B cell (primary cell): ENCODE results near the gene RAB4A. TPM values are rescaled to one million over a fixed set of nuclear protein-coding genes. Genes with fewer than 3 reads are reported as not detected.

ENCODE experiments used
- ATAC-seq: fragments of 200-7000 bp; cut with Tn5 transposase; one replicate; pipeline ENCODE4 v1.10.0; 2021; ENCODE audit warnings: low read depth, mild to moderate bottlenecking, moderate number of reproducible peaks, moderate library complexity
- CTCF ChIA-PET: fragments of 350-600 bp; sonication (Branson Sonifier 250); formaldehyde crosslinking; loops from one replicate; lab custom pipeline; 2021; ENCODE audit warnings: antibody characterized with exemption, inconsistent platforms; lab: Charles Lee
- POLR2A ChIA-PET: fragments of 350-600 bp; sonication (Branson Sonifier 250); formaldehyde crosslinking; loops from one replicate; lab custom pipeline; 2021; ENCODE audit warnings: antibody characterized with exemption; lab: Charles Lee
- DNase-seq: peaks from one replicate; pipeline ENCODE4 v3.0.0; 2013
- H2AFZ ChIP-seq: 2 replicates; pipeline ENCODE4 v1.6.1; 2012; ENCODE audit warnings: mild to moderate bottlenecking, low read depth, low read length; ENCODE audit not compliant: insufficient read depth, poor library complexity, severe bottlenecking
- H3K27ac ChIP-seq, 2 donors: 1 replicate in 1 of 2; 2 replicates in 1 of 2; pipeline ENCODE4 v1.5.1; 2012 to 2013; ENCODE audit warnings: low read length in 2 of 2, mild to moderate bottlenecking in 2 of 2, moderate library complexity in 1 of 2
- H3K27me3 ChIP-seq, 4 experiments: fragments of 200-600 bp in 1 of 4; sonication (generic) in 1 of 4; replicated peaks in 1 of 4; 1 replicate in 2 of 4; 2 replicates in 2 of 4; pipeline versions ENCODE4 v1.6.1 to v1.7.0; 2013 to 2016; ENCODE audit warnings: low read length in 3 of 4, mild to moderate bottlenecking in 2 of 4, mixed read lengths in 1 of 4, moderate library complexity in 1 of 4; ENCODE audit not compliant: insufficient read depth in 4 of 4, control insufficient read depth in 3 of 4; ENCODE audit errors: control extremely low read depth in 1 of 4
- H3K36me3 ChIP-seq, 2 experiments: replicated peaks in 1 of 2; 1 replicate in 1 of 2; 2 replicates in 1 of 2; pipeline versions ENCODE4 v1.6.1 to v1.7.1; 2013; ENCODE audit warnings: low read length in 1 of 2; ENCODE audit not compliant: insufficient read depth in 2 of 2, control insufficient read depth in 1 of 2; ENCODE audit errors: control extremely low read depth in 1 of 2, extremely low read depth in 1 of 2
- H3K4me1 ChIP-seq, 2 donors: fragments of 200-600 bp in 1 of 2; sonication (generic) in 1 of 2; 1 replicate in 1 of 2; 2 replicates in 1 of 2; pipeline versions ENCODE4 v1.5.1 to v1.6.1; 2013 to 2017; ENCODE audit warnings: low read length in 2 of 2; ENCODE audit not compliant: control insufficient read depth in 2 of 2, insufficient read depth in 2 of 2
- H3K4me2 ChIP-seq: replicated peaks from 2 replicates; pipeline ENCODE3; 2012; ENCODE audit warnings: mild to moderate bottlenecking, low read depth, low read length; ENCODE audit not compliant: poor library complexity, severe bottlenecking
- H3K4me3 ChIP-seq, 5 experiments: fragments of 200-600 bp in 1 of 5; sonication (generic) in 1 of 5; 1 replicate in 3 of 5; 2 replicates in 2 of 5; pipeline versions ENCODE4 v1.5.1 to v1.7.0; 2011 to 2016; ENCODE audit warnings: low read length in 4 of 5, mild to moderate bottlenecking in 4 of 5, low read depth in 2 of 5, control low read depth in 1 of 5, moderate library complexity in 1 of 5; ENCODE audit not compliant: insufficient read depth in 1 of 5; ENCODE audit errors: control extremely low read depth in 1 of 5, extremely low read depth in 1 of 5
- H3K79me2 ChIP-seq: fragments of 200-600 bp; sonication (generic); one replicate; pipeline ENCODE4 v1.6.0; 2016; ENCODE audit warnings: low read length; ENCODE audit not compliant: control insufficient read depth, insufficient read depth
- H3K9ac ChIP-seq: fragments of 200-600 bp; sonication (generic); 2 replicates; pipeline ENCODE4 v1.6.1; 2017; ENCODE audit warnings: mild to moderate bottlenecking, low read length, moderate library complexity
- H3K9me3 ChIP-seq, 3 donors: one replicate each; pipeline versions ENCODE4 v1.6.1 to v1.7.1; 2013; ENCODE audit warnings: low read length in 2 of 3; ENCODE audit not compliant: control insufficient read depth in 2 of 3, insufficient read depth in 1 of 3; ENCODE audit errors: control extremely low read depth in 1 of 3
- H4K20me1 ChIP-seq: 2 replicates; pipeline ENCODE4 v1.6.0; 2012; ENCODE audit warnings: mild to moderate bottlenecking, low read length; ENCODE audit not compliant: insufficient read depth, control insufficient read depth, poor library complexity, severe bottlenecking
- H3K27ac Mint-ChIP-seq: one replicate; pipeline ENCODE4 v1.8.0; 2021; ENCODE audit warnings: mixed read lengths
- H3K27me3 Mint-ChIP-seq: one replicate; pipeline ENCODE4 v1.8.0; 2021; ENCODE audit warnings: mixed read lengths
- H3K4me1 Mint-ChIP-seq: one replicate; pipeline ENCODE4 v1.8.0; 2021; ENCODE audit warnings: mixed read lengths
- H3K4me3 Mint-ChIP-seq: one replicate; pipeline ENCODE4 v1.8.0; 2021; ENCODE audit warnings: mixed read lengths
- H3K9me3 Mint-ChIP-seq: one replicate; pipeline ENCODE4 v1.8.0; 2022; ENCODE audit warnings: mixed read lengths; ENCODE audit not compliant: insufficient read depth
- EZH2 ChIP-seq: IDR thresholded peaks from 2 replicates; pipeline ENCODE4 v1.6.1; 2012; ENCODE audit warnings: borderline replicate concordance, low read depth, mild to moderate bottlenecking, moderate library complexity, low read length; ENCODE audit not compliant: insufficient read depth, poor library complexity, severe bottlenecking
- WGBS: methylation state at CpG from one replicate; pipeline ENCODE4 v1.1.5; 2013; ENCODE audit warnings: missing lambda C conversion rate; ENCODE audit not compliant: insufficient coverage; 5-methylcytosine and 5-hydroxymethylcytosine counted together
- intact Hi-C: fragments of 100-400 bp; cut with micrococcal nuclease; formaldehyde crosslinking; loops from one replicate; pipeline ENCODE4 v1.10.0; 2022
- polyA plus RNA-seq: library from polyadenylated mRNA; depleted of rRNA; stranded (reverse); fragments of >200 nt; gene quantifications from 2 replicates; pipeline ENCODE4 v1.2.3, GENCODE V29; 2012
- total RNA-seq, 2 donors: library from RNA; stranded (reverse); fragments of 120-200 nt in 1 of 2; gene quantifications; 1 replicate in 1 of 2; 2 replicates in 1 of 2; pipeline versions ENCODE4 v1.2.3 to v1.2.4, GENCODE V29; 2013 to 2022
- TF ChIP-seq, protein P1 (sequence below): fragments of 200-600 bp; IDR thresholded peaks from one replicate; pipeline ENCODE4 v1.8.0; 2022; ENCODE audit warnings: antibody characterized with exemption, mild to moderate bottlenecking

Gene RAB4A
- total and polyA plus RNA-seq, 2 donors (not counting 1 experiment from before 2014, with no cell fraction given): 14.7 to 49.7 TPM

DNA sequence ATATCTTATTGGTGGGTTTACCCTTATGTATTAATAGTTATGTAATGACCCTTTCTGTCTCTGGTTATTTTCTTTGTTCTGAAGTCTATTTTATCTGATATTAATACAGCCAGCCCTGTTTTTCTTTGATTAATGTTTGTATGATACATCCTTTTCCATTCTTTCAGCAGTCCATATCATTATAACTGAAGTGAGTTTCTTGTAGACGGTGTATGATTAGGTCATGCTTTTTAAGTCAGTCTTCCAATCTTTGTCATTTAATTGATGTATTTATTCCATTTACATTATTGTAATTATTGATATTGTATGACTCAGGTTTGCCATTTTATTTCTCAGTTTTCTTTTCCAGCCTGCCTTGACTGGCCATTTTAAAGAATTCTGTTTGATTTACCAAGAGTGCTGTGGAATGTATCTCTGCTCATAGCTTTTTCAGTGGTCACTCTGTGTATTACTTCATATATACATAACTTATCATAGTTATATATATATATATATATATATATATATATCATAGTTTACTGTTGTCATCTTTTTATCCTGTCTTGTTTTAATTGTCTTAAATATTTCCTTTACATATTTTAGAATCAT is 10.5 kb downstream of the RAB4A start:
- Mint-ChIP-seq H3K27ac (no peak overlapping the region), H3K4me1 (peaks cover 40% of the 10 kb centered on the region), H3K9me3 (no peaks in the 10 kb centered on the region), H3K27me3 (no peaks in the 10 kb centered on the region), H3K4me3 (no peak overlapping the region)
- no peaks in the 10 kb centered on the region for H3K27me3 ChIP-seq
- peaks cover 0 to 3% of the 10 kb centered on the region in 2 experiments for H3K36me3 ChIP-seq
- H3K4me3 ChIP-seq: no peak overlapping the region
- no CpG with 5 or more reads among the region's 1 CpG for WGBS
- H4K20me1 ChIP-seq: peaks cover 80% of the 10 kb centered on the region
- ChIA-PET CTCF (interaction anchor here (1.3 kb wide), 1 partner anchor 239 kb away, joined by 3 read pairs; no protein-coding TSS in a partner anchor), POLR2A (no interaction called here)
- no peak overlapping the region for H3K9ac ChIP-seq
- TF ChIP-seq, protein P1, sequence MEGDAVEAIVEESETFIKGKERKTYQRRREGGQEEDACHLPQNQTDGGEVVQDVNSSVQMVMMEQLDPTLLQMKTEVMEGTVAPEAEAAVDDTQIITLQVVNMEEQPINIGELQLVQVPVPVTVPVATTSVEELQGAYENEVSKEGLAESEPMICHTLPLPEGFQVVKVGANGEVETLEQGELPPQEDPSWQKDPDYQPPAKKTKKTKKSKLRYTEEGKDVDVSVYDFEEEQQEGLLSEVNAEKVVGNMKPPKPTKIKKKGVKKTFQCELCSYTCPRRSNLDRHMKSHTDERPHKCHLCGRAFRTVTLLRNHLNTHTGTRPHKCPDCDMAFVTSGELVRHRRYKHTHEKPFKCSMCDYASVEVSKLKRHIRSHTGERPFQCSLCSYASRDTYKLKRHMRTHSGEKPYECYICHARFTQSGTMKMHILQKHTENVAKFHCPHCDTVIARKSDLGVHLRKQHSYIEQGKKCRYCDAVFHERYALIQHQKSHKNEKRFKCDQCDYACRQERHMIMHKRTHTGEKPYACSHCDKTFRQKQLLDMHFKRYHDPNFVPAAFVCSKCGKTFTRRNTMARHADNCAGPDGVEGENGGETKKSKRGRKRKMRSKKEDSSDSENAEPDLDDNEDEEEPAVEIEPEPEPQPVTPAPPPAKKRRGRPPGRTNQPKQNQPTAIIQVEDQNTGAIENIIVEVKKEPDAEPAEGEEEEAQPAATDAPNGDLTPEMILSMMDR: no peak
- TF ChIP-seq EZH2: no peak
- intact Hi-C loops: no loop called here
- DNase-seq (no peak), ATAC-seq (no peak)
- peaks cover 0 to 6% of the 10 kb centered on the region in 2 donors for H3K4me1 ChIP-seq
- H3K4me2 ChIP-seq: no peak overlapping the region
- no peak overlapping the region for H2AFZ ChIP-seq
- H3K79me2 ChIP-seq: peaks cover 97% of the 10 kb centered on the region
- H3K27ac ChIP-seq: no peak overlapping the region
- H3K9me3 ChIP-seq: no peaks in the 10 kb centered on the region

DNA sequence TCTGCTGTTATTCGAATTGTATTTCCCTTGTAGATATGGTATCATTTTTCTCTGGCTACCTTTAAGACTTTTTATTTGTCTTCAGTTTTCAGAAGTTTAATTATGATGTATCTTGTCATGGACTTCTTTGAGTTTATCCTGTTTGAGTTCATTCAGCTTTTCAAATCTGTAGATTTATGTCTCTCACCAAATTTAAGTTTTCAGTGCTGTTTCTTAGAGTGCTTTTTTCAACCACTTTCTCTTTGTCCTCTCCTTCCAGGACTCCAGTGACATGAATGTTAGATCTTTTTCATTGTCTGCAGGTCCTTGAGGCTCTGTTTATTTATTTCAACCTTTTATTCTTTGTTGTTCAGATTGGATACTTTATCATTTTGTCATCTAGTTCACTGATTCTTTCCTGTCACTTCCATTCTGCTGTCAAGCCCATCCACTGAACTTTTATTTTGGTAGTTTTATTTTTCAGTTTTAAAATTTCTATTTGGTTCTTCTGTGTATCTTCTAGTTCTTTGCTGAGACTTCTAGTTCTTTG is 11.4 kb downstream of the RAB4A start:
- no peak for DNase-seq
- H4K20me1 ChIP-seq: peaks cover 81% of the 10 kb centered on the region
- H3K4me1 ChIP-seq: peaks cover 0 to 6% of the 10 kb centered on the region in 2 donors
- intact Hi-C loops: no loop called here
- no peak for ATAC-seq
- H3K79me2 ChIP-seq: peaks cover 99% of the 10 kb centered on the region
- ChIA-PET CTCF (interaction anchor here (1.3 kb wide), 1 partner anchor 238 kb away, joined by 3 read pairs; no protein-coding TSS in a partner anchor), POLR2A (no interaction called here)
- H3K36me3 ChIP-seq: peaks cover under 1 to 3% of the 10 kb centered on the region in 2 experiments
- Mint-ChIP-seq H3K27me3 (no peaks in the 10 kb centered on the region), H3K27ac (no peak overlapping the region), H3K4me1 (peaks cover 43% of the 10 kb centered on the region), H3K9me3 (no peaks in the 10 kb centered on the region), H3K4me3 (no peak overlapping the region)
- no CpG with 5 or more reads among the region's 1 CpG for WGBS
- H3K4me3 ChIP-seq: no peak overlapping the region
- no peak overlapping the region for H3K9ac ChIP-seq
- no peaks in the 10 kb centered on the region for H3K27me3 ChIP-seq
- no peaks in the 10 kb centered on the region for H3K9me3 ChIP-seq
- H3K4me2 ChIP-seq: no peak overlapping the region
- H3K27ac ChIP-seq: no peak overlapping the region
- H2AFZ ChIP-seq: no peak overlapping the region
- no peak for TF ChIP-seq EZH2
- TF ChIP-seq, protein P1: no peak
